ENCODE results near the gene FAXC. TPM values are rescaled to one million over a fixed set of nuclear protein-coding genes. Genes with fewer than 3 reads are reported as not detected.

FAXC gene
- total RNA-seq (2022; extraction: Qiagen RNA extraction), result 6.0 to 7.3 TPM (median 7.1 TPM) in 5 replicates

GRCh38 chr6:99349171-99350141 is at the start of gene FAXC:
Gene FAXC, minus strand, starts transcription at chr6:99349674. Its CDS starts 302 bp downstream, at chr6:99349372.

GRCh38 chr6:99393698-99394531 is 44.4 kb upstream of the FAXC start, which contains the start of gene COQ3:
Gene COQ3, minus strand, starts transcription at chr6:99394195. Its CDS starts 16 bp downstream, at chr6:99394179.

Other genes starting within 250 kb of the FAXC start
- 10.1 to 11.7 TPM (median 11.0 TPM) in 5 replicates for gene COQ3, start 44.5 kb upstream of the FAXC start, total RNA-seq (2022; extraction: Qiagen RNA extraction)
- 18.5 to 28.8 TPM (median 26.7 TPM) in 5 replicates for gene PNISR, start 75.6 kb upstream of the FAXC start, total RNA-seq (2022; extraction: Qiagen RNA extraction)
- gene USP45, start 165.7 kb upstream of the FAXC start, total RNA-seq (2022; extraction: Qiagen RNA extraction), result 4.0 to 5.5 TPM (median 4.9 TPM) in 5 replicates
- 25.6 to 36.9 TPM (median 28.9 TPM) in 5 replicates for gene CCNC, start 219.0 kb upstream of the FAXC start, total RNA-seq (2022; extraction: Qiagen RNA extraction)

Measured in A549 treated with Hydrocortisone at 1 μM for 4 hours (cell line).